ENCODE measurements around the gene HSD11B2. TPM values are rescaled to one million over a fixed set of nuclear protein-coding genes. Genes with fewer than 3 reads are reported as not detected.
"Not testable (repeated sequence)": the region's sequence is repeated elsewhere in the genome, so short reads cannot be mapped to it uniquely, and the experiment has no call there.

Gene HSD11B2
- polyA plus RNA-seq, 4 donors: 49.6 to 57.9 (median 52.0) TPM

DNA sequence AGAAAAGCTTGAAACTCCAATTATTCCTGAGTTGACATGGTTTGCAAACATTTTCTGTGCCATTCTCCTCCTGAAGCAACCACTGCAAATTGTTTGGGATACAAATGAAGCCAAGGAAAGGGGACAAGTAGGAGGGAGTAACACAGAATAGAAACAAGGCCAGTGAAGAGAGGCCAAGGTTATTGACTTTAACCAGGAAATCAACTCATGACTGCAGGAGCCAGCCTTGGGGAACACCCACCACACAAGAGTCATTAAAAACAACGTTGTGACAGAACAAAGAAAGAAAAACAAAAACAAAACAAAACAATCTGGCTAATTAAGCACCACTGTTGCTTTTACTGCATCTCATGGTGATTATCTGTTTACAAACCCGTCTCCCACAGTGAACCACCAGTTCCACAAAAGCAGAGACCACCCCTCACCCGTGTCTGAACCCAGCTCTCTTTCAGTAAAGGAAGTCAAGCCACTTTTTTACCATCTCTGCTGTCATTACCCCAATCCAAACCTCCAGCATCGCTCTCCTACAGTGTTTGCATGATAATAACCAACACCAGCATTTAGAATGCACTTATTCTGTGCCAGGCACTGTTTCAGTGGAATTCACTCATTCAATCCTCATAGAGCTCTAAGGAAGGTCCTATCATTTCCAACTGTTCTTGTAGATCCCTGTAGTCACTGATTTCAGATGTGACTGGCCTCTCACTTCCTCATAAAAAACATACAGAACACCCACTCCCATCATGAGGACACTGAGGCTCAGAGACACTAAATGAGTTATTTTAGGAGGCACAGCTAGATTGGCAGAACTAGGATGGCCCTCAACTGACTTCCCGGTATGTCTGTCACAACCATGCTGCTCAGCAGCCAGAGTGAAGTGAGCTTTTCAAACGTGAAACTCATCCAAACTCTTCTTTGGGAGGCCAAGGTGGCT is 16.7 kb upstream of the HSD11B2 start:
- no peak for DNase-seq (ENCODE audit: low read depth in 4 of 4, low spot score in 3 of 4)

DNA sequence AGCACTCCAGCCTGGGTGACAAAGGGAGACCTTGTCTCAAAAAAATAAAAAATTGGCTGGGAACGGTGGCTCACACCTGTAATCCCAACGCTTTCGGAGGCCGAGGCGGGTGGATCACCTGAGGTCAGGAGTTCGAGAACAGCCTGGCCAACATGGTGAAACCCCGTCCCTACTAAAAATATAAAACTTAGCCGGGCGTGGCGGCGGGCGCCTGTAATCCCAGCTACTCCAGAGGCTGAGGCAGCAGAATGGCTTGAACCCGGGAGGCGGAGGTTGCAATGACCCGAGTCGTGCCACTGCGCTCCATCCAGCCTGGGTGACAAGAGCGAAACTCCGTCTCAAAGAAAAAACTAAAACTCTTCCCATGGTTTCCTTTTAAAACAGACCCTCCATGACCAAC is 15.5 kb upstream of the HSD11B2 start:
- DNase-seq (ENCODE audit: low read depth in 4 of 4, low spot score in 3 of 4): not testable (repeated sequence)

DNA sequence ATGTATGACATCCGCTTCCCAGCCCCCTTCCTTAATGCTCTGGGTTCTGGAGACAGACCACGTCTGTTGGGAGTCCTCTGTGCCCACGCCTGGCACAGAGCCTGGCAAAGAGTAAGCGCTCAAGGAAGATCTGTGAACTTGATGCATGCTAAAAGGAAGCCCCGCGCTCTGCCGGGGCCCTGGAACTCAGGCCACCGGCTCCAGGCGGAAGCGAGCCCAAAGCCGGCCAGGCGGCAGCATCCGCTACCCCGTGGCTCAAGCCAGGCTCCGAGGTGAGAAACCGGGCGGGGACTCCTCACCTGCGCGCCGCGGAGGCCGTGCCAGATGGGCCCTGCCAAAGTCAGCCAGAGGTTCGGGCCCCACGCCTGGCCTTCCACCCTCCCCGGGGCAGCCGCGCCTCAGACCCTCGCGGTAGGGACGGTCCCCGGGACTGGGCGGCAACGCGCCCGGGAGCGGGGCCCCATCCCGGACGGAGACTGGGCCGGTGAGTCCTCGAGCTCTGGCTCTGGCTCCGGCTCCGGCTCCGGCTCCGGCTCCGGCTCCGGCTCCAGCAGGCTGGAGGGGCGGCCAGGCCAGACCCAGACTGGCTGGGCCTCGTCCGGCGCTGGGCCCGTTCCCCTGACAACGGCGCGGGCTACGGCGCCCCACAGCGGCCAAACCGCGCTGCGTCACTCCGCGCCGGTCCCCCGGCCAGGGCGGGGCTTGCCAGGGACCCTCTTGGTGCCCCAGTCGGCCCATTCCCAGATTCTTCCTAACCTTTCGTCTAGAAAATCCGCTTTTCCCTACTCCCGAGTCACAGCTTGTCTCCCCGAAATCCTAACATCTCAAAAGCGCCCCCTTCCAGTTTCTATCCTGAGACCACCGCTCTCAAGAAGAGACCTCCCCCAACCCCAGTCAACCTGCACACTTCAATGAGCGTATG is 14.8 kb upstream of the HSD11B2 start, which contains the start of gene ZDHHC1:
TSS of gene ZDHHC1 (minus strand) at position 606 of the 922 bp plus-strand sequence. CDS start 8,702 bp downstream, outside the sequence.
- no peak for DNase-seq (ENCODE audit: low read depth in 4 of 4, low spot score in 3 of 4)

DNA sequence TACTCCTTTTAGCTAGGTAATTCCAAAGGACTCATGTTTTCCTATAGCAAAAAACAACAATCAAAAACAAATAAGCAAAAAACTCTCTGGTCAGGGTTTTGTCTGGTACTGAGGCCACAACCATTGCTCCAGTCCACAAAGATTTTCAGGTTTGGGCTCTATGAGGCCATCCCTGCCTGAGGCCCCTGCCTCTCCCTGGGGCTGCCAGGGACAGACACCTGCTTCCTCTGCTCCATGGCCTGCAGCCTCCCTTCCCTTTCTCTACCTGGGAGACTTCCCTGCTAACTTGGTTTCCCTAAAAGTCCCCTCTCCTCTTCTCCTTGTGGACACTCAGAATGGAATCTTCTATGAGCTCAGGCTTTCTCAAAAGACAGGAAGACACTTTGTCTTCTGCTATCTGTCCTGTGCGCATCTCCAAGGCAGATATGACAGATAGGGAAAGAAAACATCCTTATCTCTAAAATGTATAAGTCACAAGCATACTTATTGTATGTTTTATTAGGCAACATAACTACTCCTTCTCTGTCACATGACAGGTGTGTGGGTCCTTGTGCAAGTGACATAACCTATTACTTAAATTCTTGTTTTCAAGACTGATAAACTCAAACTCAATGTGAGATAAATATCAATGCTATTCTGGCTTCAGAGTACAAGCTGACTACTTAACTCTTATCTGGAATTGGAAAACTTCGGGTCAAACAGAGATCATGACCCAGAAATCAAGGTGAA is 13.4 kb upstream of the HSD11B2 start:
- no peak for DNase-seq (ENCODE audit: low read depth in 4 of 4, low spot score in 3 of 4)

DNA sequence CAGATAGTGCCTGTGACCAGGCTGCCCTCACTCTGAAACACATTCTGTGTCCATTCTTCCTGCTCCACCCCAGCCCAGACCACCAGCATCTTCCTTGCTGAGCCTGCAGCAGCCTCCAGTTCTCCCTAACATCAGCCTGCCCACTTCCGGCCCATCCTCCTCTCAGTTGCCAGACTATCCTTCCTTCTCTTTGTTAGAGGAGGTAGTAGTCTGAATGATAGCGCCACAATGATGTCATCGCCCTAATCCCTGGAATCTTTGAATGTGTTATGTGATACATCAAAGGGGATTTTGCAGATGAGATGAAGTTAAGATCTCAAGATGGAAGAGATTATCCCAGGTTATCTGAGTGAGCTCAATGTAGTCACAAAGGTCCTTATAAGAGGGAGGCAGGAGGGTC is 11.4 kb upstream of the HSD11B2 start:
- no peak for DNase-seq (ENCODE audit: low read depth in 4 of 4, low spot score in 3 of 4)

DNA sequence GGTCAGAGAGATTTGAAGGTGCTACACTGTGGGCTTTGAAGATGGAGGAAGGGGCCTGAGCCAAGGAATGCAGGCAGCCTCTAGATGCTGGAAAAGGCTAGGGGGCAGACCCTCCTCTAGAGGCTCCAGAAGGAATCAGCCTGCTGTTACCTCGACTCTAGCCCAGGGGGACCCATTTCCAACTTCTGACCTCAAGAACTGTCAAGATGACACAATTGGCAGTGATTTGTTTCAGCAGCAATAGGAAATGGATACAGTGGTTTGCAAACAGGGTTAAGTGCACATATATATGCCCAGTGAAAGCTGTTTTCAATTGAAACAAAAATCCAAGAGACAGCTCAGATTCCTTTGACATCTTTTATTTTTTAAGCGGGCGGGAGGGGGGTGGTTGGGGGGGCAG is 11.0 kb upstream of the HSD11B2 start:
- DNase-seq (ENCODE audit: low read depth in 4 of 4, low spot score in 3 of 4): no peak

DNA sequence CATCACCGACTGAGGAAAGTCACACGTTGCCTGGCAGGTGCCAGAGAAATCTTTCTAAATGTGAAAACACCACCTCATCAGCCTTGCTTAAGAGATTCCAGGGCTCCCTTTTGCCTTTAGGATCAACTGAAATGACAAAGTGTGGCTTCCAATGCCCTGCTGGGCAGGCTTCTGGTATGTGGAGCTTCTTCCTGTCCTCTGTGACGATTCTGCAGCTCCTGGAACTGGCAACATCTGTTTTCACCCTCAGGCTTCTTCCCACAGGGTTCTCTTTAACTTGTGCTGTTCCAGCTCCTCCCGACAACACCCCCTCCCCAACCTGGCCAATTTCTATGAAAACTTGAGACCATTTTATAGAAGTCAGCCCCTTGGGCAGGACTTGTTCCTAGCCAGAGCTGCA is 9.9 kb upstream of the HSD11B2 start:
- DNase-seq (ENCODE audit: low read depth in 4 of 4, low spot score in 3 of 4): no peak

DNA sequence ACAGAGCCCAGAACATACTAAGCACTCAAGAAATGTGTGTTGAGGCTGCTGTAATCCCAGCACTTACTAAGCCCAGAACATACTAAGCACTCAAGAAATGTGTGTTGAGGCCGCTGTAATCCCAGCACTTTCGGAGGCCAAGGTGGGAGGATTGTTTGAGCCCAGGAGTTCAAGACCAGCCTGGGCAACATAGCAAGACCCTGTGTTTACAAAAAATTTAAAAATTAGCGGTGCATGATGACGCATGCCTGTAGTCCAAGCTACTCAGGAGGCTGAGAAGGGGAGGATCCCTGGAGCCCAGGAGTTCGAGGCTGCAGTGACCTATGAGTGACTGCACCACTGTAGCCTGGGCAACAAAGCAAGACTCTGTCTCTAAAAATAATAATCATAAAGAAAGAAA is 7.9 kb upstream of the HSD11B2 start:
- DNase-seq (ENCODE audit: low read depth in 4 of 4, low spot score in 3 of 4): no peak

DNA sequence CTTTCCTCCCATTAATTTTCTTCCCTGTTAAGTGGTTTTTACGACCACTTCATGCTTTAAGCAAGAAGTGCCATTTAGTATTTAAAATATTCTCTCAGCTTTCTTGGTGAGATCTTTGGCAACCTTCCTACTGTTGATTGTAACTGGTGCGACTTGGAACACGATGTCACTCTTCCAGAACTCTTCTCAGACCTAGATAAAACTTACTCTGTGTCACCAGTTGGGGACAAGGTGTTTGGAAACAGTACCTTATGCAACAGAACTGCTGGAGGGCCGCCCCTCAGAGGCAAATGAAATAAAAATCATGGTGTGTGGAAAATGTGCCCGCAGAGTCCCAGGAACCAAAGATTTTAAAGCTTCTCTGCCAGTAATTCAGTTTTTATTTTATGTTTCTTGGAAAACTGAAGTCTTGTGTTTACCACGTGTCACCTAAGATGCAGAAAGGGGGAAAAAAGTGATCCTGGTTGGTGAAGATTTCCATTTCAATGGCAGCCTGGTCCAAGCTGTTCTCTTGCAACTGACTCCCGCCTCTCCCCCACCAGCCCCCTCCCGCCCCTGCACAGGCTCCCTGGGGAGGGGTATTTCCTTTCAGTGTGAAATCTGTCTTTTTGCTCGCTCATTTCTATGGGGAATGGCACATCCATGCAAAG is 7.2 kb upstream of the HSD11B2 start:
- DNase-seq (ENCODE audit: low read depth in 4 of 4, low spot score in 3 of 4): no peak

DNA sequence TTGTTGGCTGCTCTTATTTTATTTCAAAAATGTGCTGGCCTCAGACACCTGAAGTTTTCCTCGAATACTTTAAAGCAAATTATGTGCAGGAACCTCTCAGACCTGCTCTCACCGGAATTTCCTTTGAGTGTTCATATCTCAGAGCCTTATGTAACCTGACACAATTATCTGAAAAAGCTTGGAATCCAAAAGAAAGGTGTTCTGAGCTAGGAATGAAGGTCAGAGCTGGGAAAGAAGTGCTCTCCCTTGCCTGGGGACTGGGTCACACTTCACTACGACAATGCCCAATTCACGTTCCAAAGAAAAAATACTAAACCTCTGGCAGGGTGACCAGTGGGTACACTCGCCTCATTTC is 6.7 kb upstream of the HSD11B2 start:
- DNase-seq (ENCODE audit: low read depth in 4 of 4, low spot score in 3 of 4): no peak

DNA sequence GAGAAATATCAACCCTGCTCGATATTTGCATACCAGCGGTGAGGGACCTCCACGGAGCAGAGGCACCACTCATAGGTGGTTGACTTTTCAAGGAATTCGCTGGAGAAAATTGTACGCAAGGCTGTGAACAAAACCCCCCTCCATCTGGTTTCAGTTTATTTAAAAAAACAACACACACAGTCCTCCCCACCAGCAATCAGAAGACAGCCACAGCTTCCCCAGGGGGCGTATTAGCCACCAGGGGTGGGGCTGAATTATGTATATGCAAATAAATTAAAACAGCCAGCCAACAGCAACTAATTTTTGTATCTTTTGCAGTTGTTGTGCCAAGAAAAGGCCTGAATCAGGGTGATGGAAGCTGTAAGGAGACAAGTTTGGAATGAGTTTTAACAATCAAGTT is 5.9 kb upstream of the HSD11B2 start:
- no peak for DNase-seq (ENCODE audit: low read depth in 4 of 4, low spot score in 3 of 4)

DNA sequence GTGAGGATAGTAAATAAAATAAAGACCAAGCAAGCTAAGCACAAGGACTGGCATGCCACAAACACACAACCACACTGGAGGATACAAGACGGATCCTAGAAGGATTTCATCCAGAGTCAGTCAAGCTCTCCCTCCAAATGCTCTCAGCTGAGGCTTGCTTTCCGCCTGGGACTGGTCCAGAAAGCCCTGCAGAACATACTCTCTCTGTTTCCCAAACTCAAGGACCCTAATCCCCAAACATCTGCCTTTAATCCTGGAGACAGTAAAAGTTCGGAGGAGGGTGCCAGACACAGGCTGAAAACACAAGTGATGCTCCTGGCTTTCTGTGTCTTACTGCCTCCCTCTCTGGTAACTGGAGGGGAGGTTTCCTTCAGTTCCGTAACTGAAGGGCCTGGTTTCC is 5.3 kb upstream of the HSD11B2 start:
- no peak for DNase-seq (ENCODE audit: low read depth in 4 of 4, low spot score in 3 of 4)

DNA sequence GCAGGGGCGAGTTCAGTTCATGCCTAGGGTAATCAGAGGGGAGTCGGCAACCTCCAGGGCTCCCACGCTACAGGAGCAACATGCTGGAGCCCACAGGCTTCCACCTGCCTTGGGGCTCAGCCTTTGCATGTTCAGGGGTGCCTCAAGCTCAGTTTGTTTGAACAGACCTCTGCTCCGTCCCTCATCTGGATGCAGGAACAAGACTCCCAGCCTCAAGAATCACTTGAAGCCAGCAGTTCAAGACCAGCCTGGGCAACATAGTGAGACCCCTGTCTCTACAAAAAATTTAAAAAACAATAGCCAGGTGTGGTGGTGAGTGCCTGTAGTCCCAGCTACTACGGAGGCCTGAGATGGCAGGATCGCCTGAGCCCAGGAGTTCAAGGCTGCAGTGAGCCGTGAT is 4.9 kb upstream of the HSD11B2 start:
- DNase-seq (ENCODE audit: low read depth in 4 of 4, low spot score in 3 of 4): no peak

DNA sequence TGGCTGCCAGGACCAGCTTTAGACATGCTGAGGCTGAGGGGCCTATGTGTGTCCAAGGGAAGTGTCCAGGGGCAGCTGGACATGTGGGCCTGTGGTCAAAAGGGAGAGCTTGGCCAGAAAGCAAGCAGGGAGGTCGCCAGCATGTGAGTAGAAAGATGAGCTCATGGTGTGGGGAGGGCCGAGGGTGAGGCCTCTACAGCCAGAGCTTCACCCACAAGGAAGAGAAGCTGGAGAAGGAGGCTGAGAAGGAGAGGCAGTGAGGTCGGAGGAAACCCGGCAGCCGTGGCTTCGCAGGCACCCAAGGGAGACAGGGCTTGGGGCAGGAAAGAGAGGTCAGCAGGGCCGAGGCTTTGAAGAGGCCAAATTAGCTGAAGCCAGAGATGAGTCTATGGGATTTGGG is 4.0 kb upstream of the HSD11B2 start:
- DNase-seq (ENCODE audit: low read depth in 4 of 4, low spot score in 3 of 4): no peak

DNA sequence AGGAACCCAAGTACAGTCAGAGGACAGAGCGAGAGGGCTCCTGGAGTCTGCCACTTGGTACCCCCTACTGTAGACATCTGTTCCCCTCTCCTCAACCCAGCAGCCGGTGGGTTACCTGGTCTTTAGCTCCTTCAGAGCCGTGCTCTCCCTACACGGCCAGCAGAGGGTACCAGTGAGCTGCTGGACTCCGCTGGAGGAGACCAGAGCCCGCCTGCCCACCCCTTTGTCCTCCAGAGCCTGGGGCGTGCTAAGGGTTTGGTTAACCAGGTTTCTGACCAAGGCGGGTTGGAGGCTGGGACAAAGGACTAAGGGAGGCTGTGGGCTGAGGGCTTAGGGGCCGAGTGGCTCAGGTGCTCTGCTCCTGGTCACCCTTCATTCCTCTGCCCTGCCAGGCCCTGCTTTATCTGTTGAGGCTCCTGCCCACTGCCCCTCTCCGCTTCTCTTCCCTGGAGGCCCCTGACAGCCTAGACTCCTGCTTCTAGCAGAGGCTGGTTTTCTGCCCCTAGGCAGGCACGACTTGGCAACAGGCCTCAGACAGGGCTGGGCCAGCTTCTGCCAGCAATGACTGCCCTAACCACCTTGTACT is 2.7 kb upstream of the HSD11B2 start:
- DNase-seq (ENCODE audit: low read depth in 4 of 4, low spot score in 3 of 4): no peak

DNA sequence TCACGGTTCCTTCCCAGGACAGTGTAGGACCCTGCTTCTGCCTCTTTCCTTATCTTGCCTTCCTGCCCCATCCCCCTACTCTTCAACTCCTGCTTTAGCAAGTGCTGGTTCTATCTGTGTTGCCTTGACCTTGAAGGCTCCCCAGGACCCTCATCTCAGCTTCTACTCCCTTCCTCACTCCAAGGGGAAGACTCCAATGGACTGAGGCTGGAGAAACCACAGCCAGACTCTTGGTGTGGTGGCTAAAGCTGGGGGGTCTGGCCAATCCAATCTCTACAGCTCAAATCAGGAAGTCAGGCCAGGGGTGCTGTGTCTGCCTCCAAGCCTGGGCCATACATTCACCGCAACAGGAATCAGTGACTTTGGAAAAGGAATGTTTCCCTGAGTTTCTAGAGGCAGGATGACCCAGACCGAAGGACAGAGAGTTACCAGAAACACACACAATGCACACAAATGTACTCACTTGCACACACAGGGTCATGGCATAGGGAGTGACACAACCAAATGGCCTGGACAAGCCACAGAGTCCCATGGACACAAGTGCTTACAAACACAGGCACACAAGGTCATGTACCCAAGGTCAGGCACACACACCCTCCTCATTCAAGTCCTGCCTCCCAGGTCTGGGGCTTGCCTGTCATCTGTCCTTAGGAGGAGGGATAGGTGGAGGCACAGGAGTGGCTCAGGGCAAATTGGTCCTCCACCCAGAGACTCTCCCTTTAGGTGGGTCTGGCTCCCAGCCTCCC is 1.7 kb upstream of the HSD11B2 start:
- DNase-seq (ENCODE audit: low read depth in 4 of 4, low spot score in 3 of 4): no peak

DNA sequence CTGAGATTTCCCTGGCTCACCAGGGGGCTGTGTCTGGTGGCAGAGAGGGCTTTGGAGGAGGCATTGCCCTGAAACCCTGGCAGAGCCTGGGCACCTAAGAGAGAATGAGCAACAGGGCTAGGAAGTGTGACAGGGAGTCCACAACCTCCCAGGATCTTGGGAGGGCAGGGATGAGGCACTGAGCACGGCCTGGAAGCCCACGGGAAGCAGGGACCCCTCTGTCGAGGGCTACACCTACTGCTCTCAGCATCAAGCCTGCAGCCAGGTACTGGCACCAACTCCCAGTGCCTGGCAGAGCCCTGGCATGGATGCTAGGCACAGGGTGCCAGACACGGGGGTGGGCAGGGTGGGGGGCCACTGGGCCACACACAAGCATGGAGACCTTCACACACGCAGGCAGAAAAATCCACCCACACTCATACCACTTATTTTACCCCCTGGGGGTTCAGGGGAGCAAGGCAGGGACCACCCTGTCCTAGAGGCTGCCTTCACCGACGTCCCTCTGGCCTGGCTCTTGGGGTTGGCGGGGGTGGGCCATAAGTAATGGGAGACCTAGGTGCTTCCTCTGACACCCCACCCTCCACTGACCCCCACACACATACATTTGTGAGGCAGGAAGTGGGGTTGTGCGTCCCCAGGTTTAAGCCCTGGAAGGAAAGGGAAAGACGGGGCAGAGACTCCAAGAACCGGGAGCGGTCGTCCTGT is 970 bp upstream of the HSD11B2 start:
- no peak for DNase-seq (ENCODE audit: low read depth in 4 of 4, low spot score in 3 of 4)

DNA sequence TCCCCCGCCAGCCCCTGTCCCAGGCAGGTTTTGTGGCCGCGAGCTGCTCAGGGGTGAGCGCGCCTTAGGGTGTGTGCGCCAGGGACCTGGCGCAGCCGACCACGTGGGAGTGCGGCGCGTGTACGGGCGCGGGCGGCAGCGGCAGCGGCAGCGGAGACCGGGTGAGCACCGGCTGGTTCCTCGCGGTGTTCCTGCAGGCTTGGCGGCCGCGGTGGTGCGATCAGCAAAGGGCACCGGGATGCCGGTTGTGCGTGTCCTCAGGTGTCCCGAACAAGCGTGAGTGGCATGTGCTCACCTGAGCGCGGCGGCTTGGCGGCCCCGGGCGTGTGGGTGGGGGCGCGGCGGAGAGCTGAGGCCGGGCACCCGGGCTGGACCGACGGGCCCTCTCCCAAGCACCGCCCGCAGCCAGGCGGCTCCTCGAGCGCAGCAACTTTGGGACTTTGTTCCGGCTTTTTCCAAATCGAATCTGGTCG is 381 bp upstream of the HSD11B2 start:
- DNase-seq (ENCODE audit: low read depth in 4 of 4, low spot score in 3 of 4): no peak
